ENCODE results near the gene ROBO2.

The ROBO2 gene

DNA sequence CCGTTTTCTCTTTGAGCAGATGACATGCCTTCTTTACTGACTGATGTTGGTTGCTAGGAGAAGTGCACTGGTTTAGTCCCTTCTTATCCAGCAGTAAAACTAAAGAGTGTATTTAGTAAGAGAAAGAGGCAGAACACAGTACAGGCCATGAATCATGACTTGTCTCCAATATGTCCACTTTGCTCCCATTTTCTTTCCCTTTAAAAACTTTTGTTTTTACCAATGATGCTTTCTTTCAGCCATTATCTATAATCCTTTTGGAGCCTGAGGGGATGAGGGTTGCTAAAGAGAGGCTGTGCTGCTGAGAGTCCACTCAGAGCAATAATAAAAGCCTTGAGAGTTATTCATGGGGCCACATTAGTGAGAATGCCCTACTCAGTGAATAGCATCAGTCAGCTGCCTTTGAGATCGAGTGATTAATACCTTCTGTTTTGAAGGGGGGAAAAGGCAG is 12.2 kb downstream of the ROBO2 start:
- no peak for DNase-seq

- no peak for DNase-seq
These were observed 13.1 kb downstream of the ROBO2 start for GRCh38 chr3:77052733-77053670.

DNA sequence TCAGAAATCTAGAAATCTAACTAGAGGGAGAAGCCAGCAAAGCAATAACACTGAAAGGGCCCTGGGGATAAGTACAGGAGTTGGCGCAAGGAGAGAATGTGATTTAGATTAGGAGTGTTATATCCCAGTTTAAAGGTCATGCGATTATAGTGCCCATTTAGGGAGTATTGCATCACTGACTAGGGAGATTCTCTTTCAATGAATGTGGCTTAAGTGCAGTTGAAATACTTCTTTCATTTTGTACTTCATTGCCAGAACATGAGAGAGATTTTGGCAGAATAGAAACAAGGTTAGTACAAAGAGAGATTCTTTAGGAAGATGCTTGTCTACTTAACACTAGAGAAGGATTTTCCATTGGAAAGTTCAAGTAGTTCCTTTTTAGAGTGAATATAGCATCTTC is 13.9 kb downstream of the ROBO2 start:
- DNase-seq = no peak

DNA sequence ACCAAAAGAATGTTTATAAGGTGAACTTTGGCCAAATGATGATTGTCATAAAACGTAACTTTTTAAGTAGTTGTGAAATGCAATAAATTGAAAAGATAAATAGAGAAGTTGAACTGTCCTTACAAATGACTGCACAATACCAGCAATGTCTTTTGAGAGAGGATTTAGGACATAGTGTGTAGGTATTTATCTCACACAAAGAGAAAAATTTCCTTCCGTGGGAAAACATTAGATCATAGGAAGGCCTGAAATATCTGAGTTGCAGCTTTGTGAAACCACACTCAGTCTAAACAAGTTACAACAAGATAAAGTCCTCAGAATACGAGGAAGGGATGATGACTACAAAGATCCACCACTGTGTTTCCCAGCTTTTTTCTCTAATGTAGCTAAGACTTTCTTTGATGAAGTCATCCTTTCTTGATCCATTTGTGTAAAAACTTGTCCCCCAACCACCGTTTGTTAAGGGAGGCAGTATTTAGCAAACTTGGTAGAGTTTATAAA is 16.0 kb downstream of the ROBO2 start:
- DNase-seq = no peak

GRCh38 chr3:77059354-77059753 is 19.5 kb downstream of the ROBO2 start:
- no peak for DNase-seq

GRCh38 chr3:77063423-77063822 is 23.5 kb downstream of the ROBO2 start:
- DNase-seq = no peak

DNA sequence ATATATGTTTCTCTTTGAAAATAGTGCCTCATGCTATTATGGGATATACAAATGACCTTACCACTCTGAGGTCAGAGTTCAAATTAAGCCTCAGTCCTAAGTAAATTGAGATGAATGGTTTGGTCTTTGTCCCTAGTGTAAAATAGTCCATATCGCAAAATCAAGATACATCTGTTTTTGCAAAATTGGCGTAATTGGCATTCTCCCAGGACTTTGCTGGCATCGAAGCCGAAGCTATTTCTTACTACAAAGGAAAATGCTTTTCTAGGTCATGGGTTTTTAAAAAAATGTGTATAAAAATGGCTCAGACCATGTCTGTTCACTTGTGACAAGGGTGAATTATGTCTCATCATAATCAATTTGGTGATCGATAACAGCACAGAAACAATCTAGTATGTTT is 25.9 kb downstream of the ROBO2 start:
- DNase-seq = no peak

- no peak for DNase-seq
These were observed 26.9 kb downstream of the ROBO2 start for GRCh38 chr3:77066829-77067228.

- DNase-seq = no peak
These were observed 28.9 kb downstream of the ROBO2 start for GRCh38 chr3:77068808-77069207.

- no peak for DNase-seq
These were observed 31.5 kb downstream of the ROBO2 start for GRCh38 chr3:77071364-77071763.

- no peak for DNase-seq
These were observed 31.9 kb downstream of the ROBO2 start for GRCh38 chr3:77071809-77072208.

- no peak for DNase-seq
These were observed 32.3 kb downstream of the ROBO2 start for GRCh38 chr3:77072232-77072631.

DNA sequence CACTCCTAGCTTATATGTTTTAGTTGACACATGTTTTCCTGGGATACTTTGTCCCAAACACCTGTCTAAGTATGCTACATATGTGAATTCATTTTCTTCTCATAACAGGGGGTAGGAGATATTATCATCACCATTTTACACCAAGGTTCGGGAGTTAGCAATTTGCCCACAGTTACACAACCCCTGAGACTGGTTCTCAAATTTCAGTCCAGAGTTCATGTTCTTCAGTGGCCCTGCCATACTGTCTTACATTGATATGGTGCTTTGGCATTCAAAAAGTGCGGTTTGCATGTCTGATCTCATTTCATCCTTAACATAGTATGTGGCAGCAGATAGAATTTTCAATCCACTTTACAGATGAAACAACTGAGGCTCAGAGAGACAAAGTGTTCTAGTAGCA is 38.4 kb downstream of the ROBO2 start:
- DNase-seq = no peak

DNA sequence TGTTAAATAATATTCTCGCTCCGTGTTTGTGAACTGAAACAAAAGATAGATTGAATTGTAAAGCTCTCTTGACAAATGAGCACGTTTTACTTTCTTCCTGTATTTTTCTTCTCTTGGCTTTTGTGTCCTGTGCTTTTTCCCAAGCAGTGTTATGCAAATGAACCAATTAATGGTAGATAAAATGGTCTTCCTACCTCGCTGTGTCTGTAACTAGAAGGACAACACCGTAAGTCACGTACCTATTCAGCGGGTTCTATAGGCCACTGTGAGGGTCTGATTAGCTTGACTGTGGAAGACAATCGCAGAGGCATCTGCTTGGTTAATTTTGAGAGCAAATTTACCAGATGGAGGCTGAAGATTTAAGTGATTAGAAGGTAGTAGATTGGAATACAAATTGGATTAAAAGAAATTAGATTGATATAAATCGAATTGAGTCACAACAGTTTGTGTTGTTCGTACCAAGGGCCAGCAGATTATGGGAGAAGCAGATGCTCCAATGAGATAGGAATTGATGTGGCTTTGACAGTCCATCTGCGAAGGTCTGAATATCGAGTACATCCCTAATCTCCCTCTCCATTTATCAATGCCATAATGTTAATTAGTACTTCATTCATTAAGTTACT is 40.2 kb downstream of the ROBO2 start:
- DNase-seq = no peak

DNA sequence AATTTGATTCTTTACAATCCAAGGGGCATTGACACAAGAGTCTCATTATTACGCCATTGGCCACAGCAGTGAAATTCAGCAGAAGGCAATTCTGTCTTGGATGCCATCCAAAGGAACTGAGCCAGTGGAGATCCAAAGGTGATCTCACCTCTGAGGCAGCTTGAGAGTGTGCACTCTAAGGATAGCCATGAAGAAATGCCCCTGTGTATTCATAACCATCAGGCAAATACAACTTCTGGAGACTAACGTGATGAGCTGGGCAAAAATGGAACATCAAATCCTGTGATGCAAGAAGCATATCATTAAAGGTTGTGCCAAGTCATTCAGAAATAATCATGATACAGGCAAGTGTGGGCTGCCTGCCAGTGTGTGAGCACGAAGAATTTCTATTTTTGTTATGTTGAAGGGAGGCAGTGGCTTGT is 41.4 kb downstream of the ROBO2 start:
- no peak for DNase-seq

DNA sequence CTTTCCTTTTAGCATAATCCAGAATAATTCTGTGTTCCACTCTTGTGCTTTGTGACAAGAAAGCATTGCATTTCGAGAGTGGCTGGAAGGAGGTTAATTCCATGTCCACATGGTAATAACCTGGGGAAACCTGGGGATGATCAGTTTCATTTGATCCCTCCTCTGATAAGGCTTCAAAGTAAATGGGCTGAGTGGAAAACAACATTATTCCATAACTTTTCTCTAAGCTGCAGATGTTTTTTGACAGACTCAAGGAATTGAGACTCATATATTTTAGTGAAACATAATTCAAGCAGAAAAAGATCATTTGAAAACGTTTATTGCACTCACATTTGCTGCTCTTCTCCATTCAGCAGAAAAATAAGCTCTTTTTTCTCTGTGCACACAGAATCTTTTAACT is 44.6 kb downstream of the ROBO2 start:
- DNase-seq = no peak

DNA sequence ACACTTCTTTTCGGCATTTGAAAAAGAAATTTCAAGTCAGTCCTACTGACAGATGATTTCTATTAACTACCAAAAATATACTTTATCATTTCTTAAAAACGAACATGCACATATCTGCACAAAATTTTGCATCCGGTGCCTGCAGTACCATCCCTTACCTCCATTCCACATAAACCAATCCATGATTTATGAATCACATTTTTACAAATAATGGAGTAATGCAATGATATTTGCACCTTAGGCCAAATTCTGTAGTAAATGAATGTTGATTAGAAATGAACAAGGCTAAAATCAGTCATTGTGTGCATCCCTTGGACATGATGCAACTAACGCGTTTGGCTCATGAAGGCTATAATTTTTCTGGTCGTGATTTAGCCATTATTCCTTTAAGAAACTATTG is 46.5 kb downstream of the ROBO2 start:
- no peak for DNase-seq

DNA sequence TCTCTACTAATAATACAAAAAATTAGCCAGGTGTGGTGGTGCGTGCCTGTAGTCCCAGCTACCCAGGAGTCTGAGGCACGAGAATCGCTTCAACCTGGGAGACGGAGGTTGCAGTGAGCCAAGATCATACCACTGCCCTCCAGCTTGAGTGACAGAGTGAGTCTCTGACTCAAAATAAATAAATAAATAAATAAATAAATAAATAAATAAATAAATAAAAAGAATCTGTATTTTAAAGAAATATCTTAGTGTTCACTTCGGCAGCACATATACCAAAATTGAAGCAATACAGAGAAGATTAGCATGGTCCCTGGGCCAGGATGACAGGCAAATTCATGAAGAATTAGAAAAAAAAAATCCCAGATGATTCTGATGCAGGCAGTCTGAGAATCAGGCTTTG is 51.9 kb downstream of the ROBO2 start:
- DNase-seq = no peak

DNA sequence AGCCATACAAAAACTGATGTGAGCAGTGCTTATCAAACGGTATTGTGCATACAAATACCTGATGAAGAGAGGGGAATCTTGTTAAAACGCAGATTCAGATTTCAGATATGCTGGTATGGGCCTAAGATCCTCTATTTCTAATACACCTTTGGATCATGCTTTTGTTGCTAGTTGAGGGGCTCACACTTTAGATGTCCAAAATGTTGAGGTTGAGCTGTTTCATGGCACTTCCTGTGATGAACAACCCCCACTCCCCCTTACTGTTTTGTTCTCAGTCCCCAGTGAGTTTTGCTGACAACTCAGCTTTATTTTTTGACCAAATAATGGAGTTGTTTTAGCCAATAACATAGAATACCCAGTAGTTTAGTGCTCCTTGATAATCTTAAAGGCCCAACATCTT is 53.2 kb downstream of the ROBO2 start:
- no peak for DNase-seq

- no peak for DNase-seq
These were observed 56.2 kb downstream of the ROBO2 start for GRCh38 chr3:77096145-77096544.

- DNase-seq = no peak
These were observed 57.3 kb downstream of the ROBO2 start for GRCh38 chr3:77096966-77097890.

DNA sequence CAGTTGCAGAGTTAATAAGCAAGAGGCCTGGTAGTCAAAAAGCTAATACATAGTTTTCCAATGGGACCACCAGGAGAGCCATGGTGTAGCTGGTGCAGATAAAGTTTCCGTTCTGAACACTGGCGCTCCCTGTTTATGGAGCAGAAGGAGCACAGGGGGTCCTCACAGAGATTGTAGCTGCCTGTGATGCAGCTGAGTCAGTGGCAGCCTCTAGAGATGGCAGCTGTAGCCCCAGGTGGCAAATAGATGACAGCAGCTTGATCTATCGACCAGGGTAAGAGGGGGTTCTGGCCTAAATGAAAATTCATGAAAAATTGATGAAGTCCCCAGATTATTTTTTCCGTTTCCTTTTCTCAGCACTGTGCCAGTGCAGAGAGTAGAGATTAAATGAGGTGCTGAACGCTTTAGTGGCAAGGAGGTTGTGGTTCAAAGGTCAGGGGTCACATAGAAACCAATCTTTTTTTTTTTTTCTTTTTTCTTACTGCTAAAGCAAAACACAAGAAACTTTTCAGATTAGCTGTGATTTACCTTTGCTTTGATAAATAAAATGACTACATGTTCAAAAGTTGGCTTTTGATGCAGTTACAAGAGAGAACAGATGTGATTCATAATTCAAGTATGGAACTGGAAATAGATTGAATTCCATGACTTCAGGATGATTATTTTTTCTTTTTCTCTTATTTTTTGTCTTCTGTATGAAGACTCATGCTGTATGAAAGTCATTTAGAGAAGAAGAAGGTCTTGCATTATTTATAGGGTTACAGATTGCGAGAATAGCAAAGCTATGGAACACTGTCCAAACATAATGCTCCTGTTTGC is 63.3 kb downstream of the ROBO2 start:
- DNase-seq = no peak
